ENCODE data around the gene PTPRK.

The PTPRK gene

DNA sequence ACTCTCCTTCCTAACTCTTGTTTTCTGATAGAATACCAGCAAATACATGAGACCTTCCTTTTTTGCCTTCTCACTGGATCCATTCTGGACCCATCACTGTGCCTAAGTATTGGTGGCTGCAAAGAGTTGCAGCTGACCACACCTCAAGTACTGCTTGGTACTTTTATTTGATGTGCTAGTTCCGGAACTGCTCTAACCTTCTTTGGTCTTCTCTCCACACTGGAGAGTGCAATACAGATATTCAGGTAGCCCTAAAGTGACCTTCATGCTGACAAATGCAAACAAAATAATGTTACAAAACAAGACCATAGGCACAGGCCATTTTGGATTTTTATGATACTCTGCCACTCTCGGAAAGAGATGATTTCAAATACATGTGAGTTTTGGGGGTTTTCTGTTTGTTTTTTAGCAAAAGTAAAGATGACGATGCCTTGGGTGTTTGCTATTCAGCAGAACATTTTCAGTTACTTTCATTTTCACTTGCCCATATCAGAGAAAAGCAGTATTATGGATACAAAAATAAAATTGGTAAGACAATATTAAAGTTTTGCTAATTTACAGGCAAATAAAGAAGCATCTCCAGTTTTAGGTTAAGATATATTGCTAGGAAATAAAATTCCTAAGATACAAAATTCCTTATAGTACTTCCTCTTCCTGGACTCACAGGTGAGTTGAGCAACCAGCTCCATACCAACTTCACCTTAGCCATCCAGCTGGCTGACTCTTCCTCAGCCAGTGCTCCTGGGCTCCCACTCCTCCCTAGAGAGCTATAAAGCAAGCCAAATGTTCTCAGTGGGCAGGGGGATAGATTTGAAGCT, 42.0 kb downstream of the PTPRK start:
- TF ChIP-seq TCF12 (IDR thresholded peaks at IDR 0.05; ENCODE audit: low read depth) (no peak), TEAD4 (IDR thresholded peaks at IDR 0.05) (no peak), TAF1 (IDR thresholded peaks at IDR 0.05; ENCODE audit: low read depth) (no peak), CREB1 (IDR thresholded peaks at IDR 0.05; ENCODE audit: low read depth) (no peak), RAD21 (IDR thresholded peaks at IDR 0.05; ENCODE audit: low read depth) (no peak), YY1 (IDR thresholded peaks at IDR 0.05; ENCODE audit: low read depth) (no peak), FOXM1 (IDR thresholded peaks at IDR 0.05; ENCODE audit: borderline replicate concordance, low read depth) (no peak), NFIC (IDR thresholded peaks at IDR 0.05) (no peak)
- TF ChIP-seq, protein P1, sequence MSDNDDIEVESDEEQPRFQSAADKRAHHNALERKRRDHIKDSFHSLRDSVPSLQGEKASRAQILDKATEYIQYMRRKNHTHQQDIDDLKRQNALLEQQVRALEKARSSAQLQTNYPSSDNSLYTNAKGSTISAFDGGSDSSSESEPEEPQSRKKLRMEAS (IDR thresholded peaks at IDR 0.05) = no peak

- TF ChIP-seq EP300 (IDR thresholded peaks at IDR 0.05; ENCODE audit: borderline replicate concordance) = no peak
- TF ChIP-seq YY1 (IDR thresholded peaks at IDR 0.05; ENCODE audit: low read depth) = no peak
- no peak for TF ChIP-seq FOXM1 (IDR thresholded peaks at IDR 0.05; ENCODE audit: borderline replicate concordance, low read depth)
- TF ChIP-seq TCF12 (IDR thresholded peaks at IDR 0.05; ENCODE audit: low read depth) = no peak
- no peak for TF ChIP-seq ZBTB7A (IDR thresholded peaks at IDR 0.05; ENCODE audit: low read depth)
- no peak for TF ChIP-seq CEBPB (IDR thresholded peaks at IDR 0.05)
- TF ChIP-seq, protein P1 (IDR thresholded peaks at IDR 0.05) = no peak
- no peak for TF ChIP-seq RAD21 (IDR thresholded peaks at IDR 0.05; ENCODE audit: low read depth)
- TF ChIP-seq CREB1 (IDR thresholded peaks at IDR 0.05; ENCODE audit: low read depth) = no peak
- TF ChIP-seq, protein P2, sequence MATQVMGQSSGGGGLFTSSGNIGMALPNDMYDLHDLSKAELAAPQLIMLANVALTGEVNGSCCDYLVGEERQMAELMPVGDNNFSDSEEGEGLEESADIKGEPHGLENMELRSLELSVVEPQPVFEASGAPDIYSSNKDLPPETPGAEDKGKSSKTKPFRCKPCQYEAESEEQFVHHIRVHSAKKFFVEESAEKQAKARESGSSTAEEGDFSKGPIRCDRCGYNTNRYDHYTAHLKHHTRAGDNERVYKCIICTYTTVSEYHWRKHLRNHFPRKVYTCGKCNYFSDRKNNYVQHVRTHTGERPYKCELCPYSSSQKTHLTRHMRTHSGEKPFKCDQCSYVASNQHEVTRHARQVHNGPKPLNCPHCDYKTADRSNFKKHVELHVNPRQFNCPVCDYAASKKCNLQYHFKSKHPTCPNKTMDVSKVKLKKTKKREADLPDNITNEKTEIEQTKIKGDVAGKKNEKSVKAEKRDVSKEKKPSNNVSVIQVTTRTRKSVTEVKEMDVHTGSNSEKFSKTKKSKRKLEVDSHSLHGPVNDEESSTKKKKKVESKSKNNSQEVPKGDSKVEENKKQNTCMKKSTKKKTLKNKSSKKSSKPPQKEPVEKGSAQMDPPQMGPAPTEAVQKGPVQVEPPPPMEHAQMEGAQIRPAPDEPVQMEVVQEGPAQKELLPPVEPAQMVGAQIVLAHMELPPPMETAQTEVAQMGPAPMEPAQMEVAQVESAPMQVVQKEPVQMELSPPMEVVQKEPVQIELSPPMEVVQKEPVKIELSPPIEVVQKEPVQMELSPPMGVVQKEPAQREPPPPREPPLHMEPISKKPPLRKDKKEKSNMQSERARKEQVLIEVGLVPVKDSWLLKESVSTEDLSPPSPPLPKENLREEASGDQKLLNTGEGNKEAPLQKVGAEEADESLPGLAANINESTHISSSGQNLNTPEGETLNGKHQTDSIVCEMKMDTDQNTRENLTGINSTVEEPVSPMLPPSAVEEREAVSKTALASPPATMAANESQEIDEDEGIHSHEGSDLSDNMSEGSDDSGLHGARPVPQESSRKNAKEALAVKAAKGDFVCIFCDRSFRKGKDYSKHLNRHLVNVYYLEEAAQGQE (IDR thresholded peaks at IDR 0.05; ENCODE audit: low read depth) = no peak
- TF ChIP-seq USF1 (IDR thresholded peaks at IDR 0.05) = no peak
- no peak for TF ChIP-seq TEAD4 (IDR thresholded peaks at IDR 0.05)
These were observed 45.5 kb downstream of the PTPRK start for GRCh38 chr6:128474933-128475332.

DNA sequence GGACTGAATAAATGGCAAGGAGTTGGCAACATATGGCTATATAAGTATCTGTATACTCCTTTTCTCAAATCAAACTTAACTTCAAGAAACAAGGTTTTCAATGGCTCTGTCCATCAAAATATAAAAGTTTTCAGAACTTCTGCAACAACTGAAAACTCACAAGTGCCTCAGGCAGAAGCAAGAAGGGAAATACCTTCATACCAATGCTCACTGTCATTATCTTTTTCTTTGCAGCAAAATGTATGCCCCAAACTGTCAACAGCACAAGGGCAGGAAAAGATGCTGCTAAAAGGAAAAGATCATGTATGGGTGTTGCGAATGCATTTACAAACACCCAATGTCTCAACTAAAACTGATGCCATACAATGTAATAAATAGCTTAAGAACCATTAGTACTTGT, 45.9 kb downstream of the PTPRK start:
- TF ChIP-seq TEAD4 (IDR thresholded peaks at IDR 0.05) (no peak), TCF12 (IDR thresholded peaks at IDR 0.05; ENCODE audit: low read depth) (no peak), TAF1 (IDR thresholded peaks at IDR 0.05; ENCODE audit: low read depth) (no peak), NFIC (IDR thresholded peaks at IDR 0.05) (no peak), EGR1 (IDR thresholded peaks at IDR 0.05) (no peak), CEBPB (IDR thresholded peaks at IDR 0.05) (no peak), ZBTB7A (IDR thresholded peaks at IDR 0.05; ENCODE audit: low read depth) (no peak), RAD21 (IDR thresholded peaks at IDR 0.05; ENCODE audit: low read depth) (no peak), FOXM1 (IDR thresholded peaks at IDR 0.05; ENCODE audit: borderline replicate concordance, low read depth) (no peak), CREB1 (IDR thresholded peaks at IDR 0.05; ENCODE audit: low read depth) (no peak)
- TF ChIP-seq, protein P1 (IDR thresholded peaks at IDR 0.05) = no peak
- TF ChIP-seq, protein P2 (IDR thresholded peaks at IDR 0.05; ENCODE audit: low read depth) = no peak

GRCh38 chr6:128471907-128472306, 48.5 kb downstream of the PTPRK start:
- TF ChIP-seq EP300 (IDR thresholded peaks at IDR 0.05; ENCODE audit: borderline replicate concordance) (no peak), TCF12 (IDR thresholded peaks at IDR 0.05; ENCODE audit: low read depth) (no peak), USF1 (IDR thresholded peaks at IDR 0.05) (no peak), CEBPB (IDR thresholded peaks at IDR 0.05) (no peak), YY1 (IDR thresholded peaks at IDR 0.05; ENCODE audit: low read depth) (no peak), TEAD4 (IDR thresholded peaks at IDR 0.05) (no peak), TAF1 (IDR thresholded peaks at IDR 0.05; ENCODE audit: low read depth) (no peak), FOXM1 (IDR thresholded peaks at IDR 0.05; ENCODE audit: borderline replicate concordance, low read depth) (no peak), RAD21 (IDR thresholded peaks at IDR 0.05; ENCODE audit: low read depth) (no peak), ZBTB7A (IDR thresholded peaks at IDR 0.05; ENCODE audit: low read depth) (no peak), NFIC (IDR thresholded peaks at IDR 0.05) (no peak), CREB1 (IDR thresholded peaks at IDR 0.05; ENCODE audit: low read depth) (no peak)
- TF ChIP-seq, protein P2 (IDR thresholded peaks at IDR 0.05; ENCODE audit: low read depth) = no peak

Measured in Ishikawa (cell line).